ENCODE results near the gene EFCC1.

- no peak for TF ChIP-seq EP300 (IDR thresholded peaks at IDR 0.05)
- TF ChIP-seq CTCF (IDR thresholded peaks at IDR 0.05) = no peak
Observed at GRCh38 chr3:129081503-129081902, 80.4 kb downstream of the EFCC1 start.
